Fibroblast of villous mesenchyme (primary cell): Measurements from ENCODE around the gene ZFYVE28. TPM values are rescaled to one million over a fixed set of nuclear protein-coding genes. Genes with fewer than 3 reads are reported as not detected.

ENCODE experiments used
- DNase-seq: peaks from one replicate; pipeline ENCODE4 v3.0.0-alpha.2; 2010; ENCODE audit warnings: low read depth
- H3K4me3 ChIP-seq: 2 replicates; pipeline ENCODE4 v1.5.1; 2011; ENCODE audit warnings: low read depth, mild to moderate bottlenecking, low read length
- CTCF ChIP-seq: IDR thresholded peaks from 2 replicates; pipeline ENCODE4 v1.5.1; 2012; ENCODE audit warnings: low read depth, mild to moderate bottlenecking, low read length; ENCODE audit not compliant: insufficient read depth
- total RNA-seq: library from RNA; depleted of rRNA; stranded (reverse); fragments of >200 nt; gene quantifications from 2 replicates; pipeline ENCODE4 v1.2.3, GENCODE V29; 2012

Gene ZFYVE28
- total RNA-seq, 1 donor, result 12.1 TPM

- no peak overlapping the region for H3K4me3 ChIP-seq
- no peak for DNase-seq
- TF ChIP-seq CTCF, result no peak
Observed at GRCh38 chr4:2459589-2460349, 41.3 kb upstream of the ZFYVE28 start.

- DNase-seq, result no peak
- TF ChIP-seq CTCF, result no peak
- no peak overlapping the region for H3K4me3 ChIP-seq
Observed at GRCh38 chr4:2458546-2459491, 40.4 kb upstream of the ZFYVE28 start.

GRCh38 chr4:2457481-2458295 is 39.2 kb upstream of the ZFYVE28 start:
- no peak for TF ChIP-seq CTCF
- DNase-seq, result no peak

GRCh38 chr4:2451821-2452785 is 33.7 kb upstream of the ZFYVE28 start:
- DNase-seq, result no peak
- no peak overlapping the region for H3K4me3 ChIP-seq
- no peak for TF ChIP-seq CTCF

More at GRCh38 chr4:2457481-2458295, 39.2 kb upstream of the ZFYVE28 start:
- no peak overlapping the region for H3K4me3 ChIP-seq

GRCh38 chr4:2451036-2451520 is 32.6 kb upstream of the ZFYVE28 start:
- H3K4me3 ChIP-seq, result no peak overlapping the region
- DNase-seq, result no peak
- TF ChIP-seq CTCF, result no peak
